ENCODE data around the gene PATZ1.

- TF ChIP-seq, protein P1, sequence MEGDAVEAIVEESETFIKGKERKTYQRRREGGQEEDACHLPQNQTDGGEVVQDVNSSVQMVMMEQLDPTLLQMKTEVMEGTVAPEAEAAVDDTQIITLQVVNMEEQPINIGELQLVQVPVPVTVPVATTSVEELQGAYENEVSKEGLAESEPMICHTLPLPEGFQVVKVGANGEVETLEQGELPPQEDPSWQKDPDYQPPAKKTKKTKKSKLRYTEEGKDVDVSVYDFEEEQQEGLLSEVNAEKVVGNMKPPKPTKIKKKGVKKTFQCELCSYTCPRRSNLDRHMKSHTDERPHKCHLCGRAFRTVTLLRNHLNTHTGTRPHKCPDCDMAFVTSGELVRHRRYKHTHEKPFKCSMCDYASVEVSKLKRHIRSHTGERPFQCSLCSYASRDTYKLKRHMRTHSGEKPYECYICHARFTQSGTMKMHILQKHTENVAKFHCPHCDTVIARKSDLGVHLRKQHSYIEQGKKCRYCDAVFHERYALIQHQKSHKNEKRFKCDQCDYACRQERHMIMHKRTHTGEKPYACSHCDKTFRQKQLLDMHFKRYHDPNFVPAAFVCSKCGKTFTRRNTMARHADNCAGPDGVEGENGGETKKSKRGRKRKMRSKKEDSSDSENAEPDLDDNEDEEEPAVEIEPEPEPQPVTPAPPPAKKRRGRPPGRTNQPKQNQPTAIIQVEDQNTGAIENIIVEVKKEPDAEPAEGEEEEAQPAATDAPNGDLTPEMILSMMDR (IDR thresholded peaks at IDR 0.05) = no peak
- TF ChIP-seq, protein P2, sequence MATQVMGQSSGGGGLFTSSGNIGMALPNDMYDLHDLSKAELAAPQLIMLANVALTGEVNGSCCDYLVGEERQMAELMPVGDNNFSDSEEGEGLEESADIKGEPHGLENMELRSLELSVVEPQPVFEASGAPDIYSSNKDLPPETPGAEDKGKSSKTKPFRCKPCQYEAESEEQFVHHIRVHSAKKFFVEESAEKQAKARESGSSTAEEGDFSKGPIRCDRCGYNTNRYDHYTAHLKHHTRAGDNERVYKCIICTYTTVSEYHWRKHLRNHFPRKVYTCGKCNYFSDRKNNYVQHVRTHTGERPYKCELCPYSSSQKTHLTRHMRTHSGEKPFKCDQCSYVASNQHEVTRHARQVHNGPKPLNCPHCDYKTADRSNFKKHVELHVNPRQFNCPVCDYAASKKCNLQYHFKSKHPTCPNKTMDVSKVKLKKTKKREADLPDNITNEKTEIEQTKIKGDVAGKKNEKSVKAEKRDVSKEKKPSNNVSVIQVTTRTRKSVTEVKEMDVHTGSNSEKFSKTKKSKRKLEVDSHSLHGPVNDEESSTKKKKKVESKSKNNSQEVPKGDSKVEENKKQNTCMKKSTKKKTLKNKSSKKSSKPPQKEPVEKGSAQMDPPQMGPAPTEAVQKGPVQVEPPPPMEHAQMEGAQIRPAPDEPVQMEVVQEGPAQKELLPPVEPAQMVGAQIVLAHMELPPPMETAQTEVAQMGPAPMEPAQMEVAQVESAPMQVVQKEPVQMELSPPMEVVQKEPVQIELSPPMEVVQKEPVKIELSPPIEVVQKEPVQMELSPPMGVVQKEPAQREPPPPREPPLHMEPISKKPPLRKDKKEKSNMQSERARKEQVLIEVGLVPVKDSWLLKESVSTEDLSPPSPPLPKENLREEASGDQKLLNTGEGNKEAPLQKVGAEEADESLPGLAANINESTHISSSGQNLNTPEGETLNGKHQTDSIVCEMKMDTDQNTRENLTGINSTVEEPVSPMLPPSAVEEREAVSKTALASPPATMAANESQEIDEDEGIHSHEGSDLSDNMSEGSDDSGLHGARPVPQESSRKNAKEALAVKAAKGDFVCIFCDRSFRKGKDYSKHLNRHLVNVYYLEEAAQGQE (IDR thresholded peaks at IDR 0.05; ENCODE audit: insufficient read depth in 1 of 2, low read depth in 2 of 2, low read length in 1 of 2) = no peak
- TF ChIP-seq POLR2AphosphoS5 (IDR thresholded peaks at IDR 0.05; ENCODE audit: low read depth, low read length) = no peak
- TF ChIP-seq SIN3A (IDR thresholded peaks at IDR 0.05; ENCODE audit: borderline replicate concordance, insufficient read depth, low read depth, low read length) = no peak
- no peak for TF ChIP-seq TCF7L2 (IDR thresholded peaks at IDR 0.05; ENCODE audit: low read depth, low read length)
Measured at GRCh38 chr22:31302006-31302405, 44.1 kb downstream of the PATZ1 start.

Data from Panc1 (cell line).